SK-N-SH (cell line): ENCODE data around the gene PARD3B. TPM values are rescaled to one million over a fixed set of nuclear protein-coding genes. Genes with fewer than 3 reads are reported as not detected.

Experiments used
- CTCF ChIA-PET: fragments of 300-600, 350-600 bp; formaldehyde crosslinking; extraction: SDS; loops from one replicate; lab custom pipeline; 2021; lab: Yijun Ruan, JAX
- POLR2A ChIA-PET: fragments of 350-600 bp; sonication (Branson Sonifier 250); formaldehyde crosslinking; extraction: SDS; loops from one replicate; lab custom pipeline; 2020; ENCODE audit warnings: antibody characterized with exemption, inconsistent platforms; lab: Yijun Ruan, JAX
- DNase-seq: peaks from one replicate; pipeline ENCODE4 v3.0.0; 2012
- H2AFZ ChIP-seq: fragments of 200-600 bp; sonication (generic); 2 replicates; pipeline ENCODE4 v1.8.1; 2016; ENCODE audit warnings: antibody characterized with exemption, mild to moderate bottlenecking, low read depth
- H3F3A ChIP-seq: fragments of 200-600 bp; sonication (generic); replicated peaks from 2 replicates; pipeline ENCODE3; 2016; ENCODE audit warnings: antibody characterized with exemption, mild to moderate bottlenecking; ENCODE audit not compliant: insufficient read depth
- H3K27ac ChIP-seq, 2 experiments: fragments of 200-500 bp in 1 of 2; fragments of 200-600 bp in 1 of 2; sonication (Bioruptor generic) in 1 of 2; sonication (generic), shearing (Covaris generic) in 1 of 2; 2 replicates each; pipeline versions ENCODE4 v1.5.1 to v1.6.1; 2014 to 2016; ENCODE audit warnings: low read depth in 2 of 2, inconsistent platforms in 1 of 2, low read length in 1 of 2, mild to moderate bottlenecking in 1 of 2, mixed read lengths in 1 of 2
- H3K27me3 ChIP-seq: fragments of 200-600 bp; sonication (generic), shearing (Covaris generic); 2 replicates; pipeline ENCODE4 v1.6.1; 2016; ENCODE audit warnings: mixed run types; ENCODE audit not compliant: insufficient read depth
- H3K36me3 ChIP-seq, 2 experiments: fragments of 200-500 bp in 1 of 2; fragments of 200-600 bp in 1 of 2; sonication (Bioruptor generic) in 1 of 2; sonication (generic) in 1 of 2; replicated peaks in 1 of 2; 2 replicates each; pipeline versions ENCODE3 to v1.5.1; 2014 to 2016; ENCODE audit warnings: low read length in 1 of 2, mild to moderate bottlenecking in 1 of 2; ENCODE audit not compliant: insufficient read depth in 2 of 2, control insufficient read depth in 1 of 2
- H3K4me1 ChIP-seq, 2 experiments: fragments of 200-500 bp in 1 of 2; fragments of 200-600 bp in 1 of 2; sonication (Bioruptor generic) in 1 of 2; sonication (generic), shearing (Covaris generic) in 1 of 2; 2 replicates each; pipeline versions ENCODE4 v1.5.1 to v1.6.1; 2014 to 2016; ENCODE audit warnings: low read depth in 1 of 2, low read length in 1 of 2, mixed run types in 1 of 2; ENCODE audit not compliant: insufficient read depth in 2 of 2, control insufficient read depth in 1 of 2
- H3K4me2 ChIP-seq: fragments of 200-600 bp; sonication (generic), shearing (Covaris generic); 2 replicates; pipeline ENCODE4 v1.6.1; 2017; ENCODE audit warnings: mixed run types
- H3K4me3 ChIP-seq, 2 experiments: fragments of 200-500 bp in 1 of 2; fragments of 200-600 bp in 1 of 2; sonication (Bioruptor generic) in 1 of 2; sonication (generic), shearing (Covaris generic) in 1 of 2; 2 replicates each; pipeline versions ENCODE4 v1.5.1 to v1.8.1; 2014 to 2016; ENCODE audit warnings: low read depth in 2 of 2, inconsistent platforms in 1 of 2, low read length in 1 of 2, mild to moderate bottlenecking in 1 of 2, mixed read lengths in 1 of 2, moderate library complexity in 1 of 2
- H3K79me2 ChIP-seq: fragments of 200-600 bp; sonication (generic); 2 replicates; pipeline ENCODE4 v1.8.1; 2017; ENCODE audit warnings: mild to moderate bottlenecking; ENCODE audit not compliant: insufficient read depth
- H3K9ac ChIP-seq: fragments of 200-600 bp; sonication (generic); 2 replicates; pipeline ENCODE4 v1.6.1; 2017; ENCODE audit warnings: mixed run types
- H3K9me2 ChIP-seq: fragments of 200-600 bp; sonication (generic); 2 replicates; pipeline ENCODE4 v1.6.1; 2017; ENCODE audit warnings: mixed run types
- H3K9me3 ChIP-seq: fragments of 200-600 bp; sonication (generic); 2 replicates; pipeline ENCODE4 v1.6.1; 2017; ENCODE audit warnings: mixed run types, mild to moderate bottlenecking, moderate library complexity
- H4K20me1 ChIP-seq: fragments of 200-600 bp; sonication (generic); 2 replicates; pipeline ENCODE4 v1.6.1; 2017; ENCODE audit warnings: mild to moderate bottlenecking, mixed run types; ENCODE audit not compliant: insufficient read depth
- CTCF ChIP-seq: fragments of 200-600 bp; sonication (generic); IDR thresholded peaks from 2 replicates; pipeline ENCODE4 v1.6.1; 2017; ENCODE audit warnings: antibody characterized with exemption, mild to moderate bottlenecking, moderate library complexity
- EP300 ChIP-seq, 2 experiments: IDR thresholded peaks; 2 replicates each; pipeline versions ENCODE4 v1.4.0 to v1.6.1; 2012; ENCODE audit warnings: borderline replicate concordance in 1 of 2, low read depth in 1 of 2, low read length in 1 of 2
- FOSL2 ChIP-seq: IDR thresholded peaks from 2 replicates; pipeline ENCODE4 v1.4.0; 2012; ENCODE audit warnings: low read depth, mild to moderate bottlenecking, moderate library complexity, borderline replicate concordance
- FOXJ3 ChIP-seq: sonication (generic); formaldehyde crosslinking; IDR thresholded peaks from 2 replicates; pipeline ENCODE4 v1.5.1; 2020; ENCODE audit warnings: mild to moderate bottlenecking, missing genetic modification reagents
- GATA2 ChIP-seq: sonication (generic); formaldehyde crosslinking; IDR thresholded peaks from 2 replicates; pipeline ENCODE4 v1.5.0; 2020; ENCODE audit warnings: mild to moderate bottlenecking, missing genetic modification reagents
- MXI1 ChIP-seq: IDR thresholded peaks from 2 replicates; pipeline ENCODE4 v1.6.1; 2012; ENCODE audit warnings: mild to moderate bottlenecking, low read depth, low read length, improper control_type of control experiment
- NFIC ChIP-seq: IDR thresholded peaks from 2 replicates; pipeline ENCODE4 v1.4.0; 2012; ENCODE audit warnings: borderline replicate concordance
- NRF1 ChIP-seq: IDR thresholded peaks from 2 replicates; pipeline ENCODE4 v1.6.1; 2012; ENCODE audit warnings: low read depth, mild to moderate bottlenecking, low read length
- RAD21 ChIP-seq: IDR thresholded peaks from 2 replicates; pipeline ENCODE4 v1.6.1; 2012; ENCODE audit warnings: mild to moderate bottlenecking, low read length
- RCOR1 ChIP-seq: fragments of 150-350 bp; IDR thresholded peaks from 2 replicates; pipeline ENCODE4 v1.6.1; 2017; ENCODE audit warnings: antibody characterized with exemption, low read length
- RFX5 ChIP-seq: IDR thresholded peaks from 2 replicates; pipeline ENCODE4 v1.6.1; 2012; ENCODE audit warnings: mild to moderate bottlenecking, improper control_type of control experiment, low read length
- RXRA ChIP-seq: IDR thresholded peaks from 2 replicates; pipeline ENCODE4 v1.4.0; 2012; ENCODE audit warnings: low read depth, mild to moderate bottlenecking, borderline replicate concordance
- SIN3A ChIP-seq: IDR thresholded peaks from 2 replicates; pipeline ENCODE4 v1.6.1; 2012; ENCODE audit warnings: low read depth, mild to moderate bottlenecking, low read length, moderate library complexity, borderline replicate concordance
- SMC3 ChIP-seq: IDR thresholded peaks from 2 replicates; pipeline ENCODE4 v1.6.1; 2012; ENCODE audit warnings: low read depth, low read length, improper control_type of control experiment
- TAF1 ChIP-seq: IDR thresholded peaks from 2 replicates; pipeline ENCODE4 v1.6.1; 2012; ENCODE audit warnings: low read depth, mild to moderate bottlenecking, low read length, moderate library complexity, borderline replicate concordance
- TCF12 ChIP-seq: IDR thresholded peaks from 2 replicates; pipeline ENCODE4 v1.4.0; 2012
- TEAD4 ChIP-seq: IDR thresholded peaks from 2 replicates; pipeline ENCODE4 v1.4.0; 2012; ENCODE audit warnings: mild to moderate bottlenecking, borderline replicate concordance; ENCODE audit not compliant: insufficient read depth
- USF2 ChIP-seq: fragments of 150-350 bp; IDR thresholded peaks from 2 replicates; pipeline ENCODE4 v1.6.1; 2017; ENCODE audit warnings: antibody characterized with exemption, low read length, low read depth, borderline replicate concordance
- YY1 ChIP-seq: IDR thresholded peaks from 2 replicates; pipeline ENCODE4 v1.4.0; 2012; ENCODE audit warnings: low read depth, mild to moderate bottlenecking
- WGBS: methylation state at CpG from one replicate; pipeline ENCODE4 v1.1.6; 2017; ENCODE audit warnings: low lambda C conversion rate; 5-methylcytosine and 5-hydroxymethylcytosine counted together
- polyA plus RNA-seq, 3 experiments: library from polyadenylated mRNA; depleted of rRNA; stranded (reverse); fragments of >200 nt; gene quantifications; 2 replicates each; pipeline ENCODE4 v1.2.3, GENCODE V29; 2012

Gene PARD3B
- polyA plus RNA-seq, 1 of the 3 experiments (the other 2 are of a cell fraction) = 0.87 TPM

GRCh38 chr2:204496779-204497178 lies 48.5 kb upstream of the PARD3B start:
- WGBS = 77% methylated on average over 4 of the region's 4 CpGs
- ChIA-PET POLR2A (no interaction called here), CTCF (interaction anchor here (1.4 kb wide), 1 partner anchor 13 kb away, joined by 4 read pairs; no protein-coding TSS in a partner anchor)
- Histone ChIP-seq H3K4me2 (no peak overlapping the region), H3F3A (no peaks in the 10 kb centered on the region), H2AFZ (no peak overlapping the region), H3K9me3 (no peaks in the 10 kb centered on the region), H3K79me2 (no peaks in the 10 kb centered on the region), H4K20me1 (no peaks in the 10 kb centered on the region), H3K9me2 (no peaks in the 10 kb centered on the region), H3K4me1 (peaks cover 0 to 4% of the 10 kb centered on the region in 2 experiments; a peak in 3 of 4 replicates), H3K9ac (no peak overlapping the region), H3K27me3 (no peaks in the 10 kb centered on the region), H3K4me3 (no peak overlapping the region), H3K27ac (no peak overlapping the region), H3K36me3 (no peaks in the 10 kb centered on the region)
- DNase-seq = no peak
- no peak for TF ChIP-seq FOXJ3 (CRISPR knock-in tag)
- TF ChIP-seq RCOR1 = no peak
- no peak for TF ChIP-seq TEAD4
- no peak for TF ChIP-seq NFIC
- no peak for TF ChIP-seq CTCF
- no peak for TF ChIP-seq RXRA
- TF ChIP-seq FOSL2 = no peak
- TF ChIP-seq RFX5 = no peak
- TF ChIP-seq TAF1 = no peak

- Histone ChIP-seq H3K4me2 (no peak overlapping the region), H3K79me2 (no peaks in the 10 kb centered on the region), H2AFZ (no peak overlapping the region), H3K9me2 (no peaks in the 10 kb centered on the region), H3K4me3 (no peak overlapping the region), H3K4me1 (peaks cover 0 to 5% of the 10 kb centered on the region in 2 experiments; a peak in 2 of 4 replicates), H3F3A (no peaks in the 10 kb centered on the region)
- CTCF ChIA-PET = no interaction called here
- TF ChIP-seq TCF12 (no peak), GATA2 (CRISPR knock-in tag) (peak; percentile 52), TEAD4 (no peak), FOXJ3 (CRISPR knock-in tag) (no peak), RCOR1 (peak; percentile 70), NRF1 (no peak), SIN3A (no peak), EP300 (IDR thresholded peaks at IDR 0.05; ENCODE audit: borderline replicate concordance in 1 of 2, low read depth in 1 of 2, low read length in 1 of 2) (peak in 1 of 2 experiments; percentile 31; a peak in 1 of 4 replicates), USF2 (no peak), MXI1 (no peak), SMC3 (no peak), YY1 (no peak), TAF1 (no peak), RAD21 (no peak), RXRA (no peak)
- TF ChIP-seq, all 33 proteins: peak for 3
- DNase-seq = no peak
- no peaks in the 10 kb centered on the region for H3K9me3 ChIP-seq
- H4K20me1 ChIP-seq = no peaks in the 10 kb centered on the region
- 18% methylated on average over 1 of the region's 1 CpG for WGBS
- POLR2A ChIA-PET = no interaction called here
- no peaks in the 10 kb centered on the region for H3K27me3 ChIP-seq
- H3K36me3 ChIP-seq = no peaks in the 10 kb centered on the region
- no peak overlapping the region for H3K27ac ChIP-seq
- H3K9ac ChIP-seq = no peak overlapping the region
These were observed 47.4 kb upstream of the PARD3B start for GRCh38 chr2:204497855-204498254.
